Transverse colon (tissue), 4 donors: ENCODE results near the gene INTS15.

Experiments
- EP300 ChIP-seq: sonication (generic); formaldehyde crosslinking; IDR thresholded peaks from one replicate; pipeline ENCODE4 v1.6.1; 2017; ENCODE audit warnings: antibody characterized with exemption, low read depth
- POLR2A ChIP-seq: fragments of 450-650 bp; IDR thresholded peaks from one replicate; pipeline ENCODE4 v1.6.1; 2016; ENCODE audit warnings: antibody characterized with exemption, mild to moderate bottlenecking, moderate library complexity
- POLR2AphosphoS5 ChIP-seq, 3 donors: sonication (generic); formaldehyde crosslinking; IDR thresholded peaks; one replicate each; pipeline ENCODE4 v1.6.1; 2016; ENCODE audit warnings: antibody characterized with exemption in 3 of 3
- TF ChIP-seq, protein P1 (sequence below), 5 experiments: fragments of 200-600 bp in 3 of 5; fragments of 450-650 bp in 2 of 5; sonication (generic) in 3 of 5; IDR thresholded peaks; 1 replicate in 2 of 5; 2 replicates in 3 of 5; pipeline ENCODE4 v1.5.1; 2016 to 2017; ENCODE audit warnings: antibody characterized with exemption in 5 of 5, inconsistent platforms in 3 of 5, mild to moderate bottlenecking in 2 of 5, moderate library complexity in 1 of 5

GRCh38 chr7:6600093-6600492 is 10.3 kb downstream of the INTS15 start:
- TF ChIP-seq, protein P1, sequence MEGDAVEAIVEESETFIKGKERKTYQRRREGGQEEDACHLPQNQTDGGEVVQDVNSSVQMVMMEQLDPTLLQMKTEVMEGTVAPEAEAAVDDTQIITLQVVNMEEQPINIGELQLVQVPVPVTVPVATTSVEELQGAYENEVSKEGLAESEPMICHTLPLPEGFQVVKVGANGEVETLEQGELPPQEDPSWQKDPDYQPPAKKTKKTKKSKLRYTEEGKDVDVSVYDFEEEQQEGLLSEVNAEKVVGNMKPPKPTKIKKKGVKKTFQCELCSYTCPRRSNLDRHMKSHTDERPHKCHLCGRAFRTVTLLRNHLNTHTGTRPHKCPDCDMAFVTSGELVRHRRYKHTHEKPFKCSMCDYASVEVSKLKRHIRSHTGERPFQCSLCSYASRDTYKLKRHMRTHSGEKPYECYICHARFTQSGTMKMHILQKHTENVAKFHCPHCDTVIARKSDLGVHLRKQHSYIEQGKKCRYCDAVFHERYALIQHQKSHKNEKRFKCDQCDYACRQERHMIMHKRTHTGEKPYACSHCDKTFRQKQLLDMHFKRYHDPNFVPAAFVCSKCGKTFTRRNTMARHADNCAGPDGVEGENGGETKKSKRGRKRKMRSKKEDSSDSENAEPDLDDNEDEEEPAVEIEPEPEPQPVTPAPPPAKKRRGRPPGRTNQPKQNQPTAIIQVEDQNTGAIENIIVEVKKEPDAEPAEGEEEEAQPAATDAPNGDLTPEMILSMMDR (IDR thresholded peaks at IDR 0.05) = no peak
- TF ChIP-seq POLR2AphosphoS5 (IDR thresholded peaks at IDR 0.05) (no peak), POLR2A (no peak), EP300 (no peak)
